Muscle of arm (tissue), 12 donors: Measurements from ENCODE around the gene ESR1. TPM values are rescaled to one million over a fixed set of nuclear protein-coding genes. Genes with fewer than 3 reads are reported as not detected.
"Not testable (repeated sequence)": the region's sequence is repeated elsewhere in the genome, so short reads cannot be mapped to it uniquely, and the experiment has no call there.

Experiments
- DNase-seq: peaks from one replicate; pipeline ENCODE4 v3.0.0-alpha.2; 2013
- polyA plus RNA-seq, 12 donors: library from polyadenylated mRNA; unstranded; fragments of 120-200 nt; gene quantifications; one replicate each; pipeline ENCODE4 v1.2.1, GENCODE V29; 2013; ENCODE audit not compliant: insufficient read length in 12 of 12

ESR1 gene
- polyA plus RNA-seq, 12 donors = 1.3 to 6.5 (median 2.9) TPM; not detected in 1

GRCh38 chr6:151974061-151974617 is 166.7 kb downstream of the ESR1 start:
- DNase-seq = no peak

- no peak for DNase-seq
These were observed 168.3 kb downstream of the ESR1 start for GRCh38 chr6:151975795-151976194.

GRCh38 chr6:151988199-151988598 is 180.7 kb downstream of the ESR1 start:
- not testable (repeated sequence) for DNase-seq

GRCh38 chr6:151992091-151992490 is 184.6 kb downstream of the ESR1 start:
- DNase-seq = no peak

- no peak for DNase-seq
These were observed 185.9 kb downstream of the ESR1 start for GRCh38 chr6:151993364-151993763.

- no peak for DNase-seq
These were observed 191.3 kb downstream of the ESR1 start for GRCh38 chr6:151998784-151999183.

GRCh38 chr6:151999194-151999593 is 191.7 kb downstream of the ESR1 start:
- no peak for DNase-seq

GRCh38 chr6:152001408-152001807 is 193.9 kb downstream of the ESR1 start:
- no peak for DNase-seq

GRCh38 chr6:152002306-152002705 is 194.8 kb downstream of the ESR1 start:
- DNase-seq = no peak

- no peak for DNase-seq
These were observed 196.6 kb downstream of the ESR1 start for GRCh38 chr6:152004036-152004566.

GRCh38 chr6:152004896-152005295 is 197.4 kb downstream of the ESR1 start:
- DNase-seq = no peak

GRCh38 chr6:152008779-152009178 is 201.3 kb downstream of the ESR1 start:
- no peak for DNase-seq

- DNase-seq = no peak
These were observed 204.7 kb downstream of the ESR1 start for GRCh38 chr6:152012227-152012626.

GRCh38 chr6:152018876-152019275 is 211.4 kb downstream of the ESR1 start:
- no peak for DNase-seq

- no peak for DNase-seq
These were observed 214.8 kb downstream of the ESR1 start for GRCh38 chr6:152022303-152022702.

- DNase-seq = no peak
These were observed 216.1 kb downstream of the ESR1 start for GRCh38 chr6:152023613-152024012.

GRCh38 chr6:152026291-152026690 is 218.8 kb downstream of the ESR1 start:
- DNase-seq = no peak

- DNase-seq = not testable (repeated sequence)
These were observed 219.3 kb downstream of the ESR1 start for GRCh38 chr6:152026744-152027143.

GRCh38 chr6:152033765-152034164 is 226.3 kb downstream of the ESR1 start:
- DNase-seq = not testable (repeated sequence)

- no peak for DNase-seq
These were observed 227.1 kb downstream of the ESR1 start for GRCh38 chr6:152034631-152035030.

- no peak for DNase-seq
These were observed 238.6 kb downstream of the ESR1 start for GRCh38 chr6:152046118-152046517.

- no peak for DNase-seq
These were observed 241.4 kb downstream of the ESR1 start for GRCh38 chr6:152048921-152049320.

GRCh38 chr6:152049502-152049901 is 242.0 kb downstream of the ESR1 start:
- no peak for DNase-seq
